Fibroblast of villous mesenchyme (primary cell): ENCODE results near the gene SLC43A3. TPM values are rescaled to one million over a fixed set of nuclear protein-coding genes. Genes with fewer than 3 reads are reported as not detected.

Experiments
- DNase-seq: peaks from one replicate; pipeline ENCODE4 v3.0.0-alpha.2; 2010; ENCODE audit warnings: low read depth
- H3K4me3 ChIP-seq: 2 replicates; pipeline ENCODE4 v1.5.1; 2011; ENCODE audit warnings: low read depth, mild to moderate bottlenecking, low read length
- CTCF ChIP-seq: IDR thresholded peaks from 2 replicates; pipeline ENCODE4 v1.5.1; 2012; ENCODE audit warnings: low read depth, mild to moderate bottlenecking, low read length; ENCODE audit not compliant: insufficient read depth
- total RNA-seq: library from RNA; depleted of rRNA; stranded (reverse); fragments of >200 nt; gene quantifications from 2 replicates; pipeline ENCODE4 v1.2.3, GENCODE V29; 2012

Gene SLC43A3
- 16.4 and 26.3 TPM in 2 replicates for total RNA-seq

DNA sequence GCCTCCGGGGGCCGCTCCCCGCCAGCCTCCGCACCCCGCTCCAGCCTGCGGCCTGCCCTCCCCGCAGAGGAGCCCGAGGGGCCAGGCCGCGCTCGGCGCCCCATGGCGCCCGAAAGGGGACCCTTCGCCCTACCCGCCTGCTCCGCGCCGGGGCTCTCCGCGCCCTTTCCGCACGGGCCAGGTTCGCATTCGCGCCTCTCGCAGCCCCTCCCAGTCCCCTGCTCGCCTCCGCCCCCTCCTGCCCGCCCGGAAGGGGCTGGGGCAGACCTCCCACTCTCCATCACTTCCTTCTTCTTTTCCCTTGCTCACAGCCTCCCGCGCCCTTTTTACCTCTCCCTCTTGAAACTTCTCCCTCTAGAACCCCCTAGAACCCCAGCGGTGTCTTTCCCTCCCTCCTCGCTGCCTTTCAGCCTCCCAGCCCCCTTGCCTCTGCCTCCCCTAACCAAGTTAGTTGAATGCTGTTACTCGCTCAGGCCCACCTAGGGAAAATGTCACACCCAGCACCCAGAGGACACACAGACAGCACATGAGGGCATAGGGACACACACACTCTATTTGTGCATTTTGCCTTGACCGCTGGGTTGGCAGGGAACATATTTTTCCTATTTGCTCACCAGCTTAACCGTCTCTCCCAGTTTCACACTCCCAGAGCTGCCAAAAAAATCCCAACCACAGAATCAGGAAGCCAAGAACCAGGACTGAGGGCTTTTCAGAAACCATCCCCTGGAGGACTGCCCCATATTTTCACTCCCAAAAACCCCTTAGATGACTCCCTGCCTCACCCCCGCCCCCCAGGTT is at the start of gene SLC43A3:
SLC43A3 (minus strand) TSS at position 193 of the 798 bp plus-strand sequence. CDS start 949 bp downstream, outside the sequence.
- peak within 1 kb of the TSS; percentile 53 for H3K4me3 ChIP-seq
- TF ChIP-seq CTCF = no peak
- peak; percentile 86 for DNase-seq

- peak overlapping the region; percentile 44 for H3K4me3 ChIP-seq
- no peak for TF ChIP-seq CTCF
- DNase-seq = no peak
These were observed 49.3 kb upstream of the SLC43A3 start for GRCh38 chr11:57476047-57476756.

DNA sequence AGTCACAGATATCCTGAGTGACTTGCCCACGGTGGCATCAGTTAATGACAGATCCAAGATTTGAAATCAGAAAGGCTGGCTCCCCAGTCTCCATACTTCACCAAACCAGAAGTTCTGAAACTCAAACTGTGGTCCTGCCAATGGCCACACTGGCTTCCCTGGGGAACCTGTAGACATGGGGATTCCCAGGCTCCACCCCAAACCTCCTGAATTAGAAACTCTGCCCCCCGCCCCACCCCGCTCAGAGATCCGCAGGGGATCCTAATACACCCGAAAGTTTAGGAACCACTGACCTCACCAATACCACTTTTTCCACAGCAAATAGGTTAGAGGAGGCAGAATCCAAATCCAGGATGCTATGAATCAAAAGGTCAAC is 48.7 kb upstream of the SLC43A3 start:
- no peak overlapping the region for H3K4me3 ChIP-seq
- TF ChIP-seq CTCF = no peak
- no peak for DNase-seq

DNA sequence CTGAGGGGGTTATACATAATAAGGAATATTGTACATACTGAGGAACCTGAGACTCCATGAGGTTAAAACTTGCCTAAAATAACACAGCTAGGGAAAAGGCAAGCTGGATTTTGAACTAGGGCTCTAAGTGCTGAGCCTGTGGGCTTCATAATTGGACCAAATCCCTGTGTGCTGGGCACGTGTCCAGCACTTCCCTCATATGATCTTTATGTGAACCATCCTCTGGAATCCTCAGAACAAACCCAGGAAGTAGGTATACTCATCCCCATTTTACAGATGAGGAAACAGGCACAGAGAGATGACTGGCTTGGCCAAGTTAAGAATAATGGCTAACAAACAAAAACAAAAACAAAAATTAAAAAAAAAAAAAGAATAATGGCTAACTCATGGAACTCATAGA is 48.3 kb upstream of the SLC43A3 start:
- TF ChIP-seq CTCF = no peak
- no peak overlapping the region for H3K4me3 ChIP-seq
- DNase-seq = no peak

DNA sequence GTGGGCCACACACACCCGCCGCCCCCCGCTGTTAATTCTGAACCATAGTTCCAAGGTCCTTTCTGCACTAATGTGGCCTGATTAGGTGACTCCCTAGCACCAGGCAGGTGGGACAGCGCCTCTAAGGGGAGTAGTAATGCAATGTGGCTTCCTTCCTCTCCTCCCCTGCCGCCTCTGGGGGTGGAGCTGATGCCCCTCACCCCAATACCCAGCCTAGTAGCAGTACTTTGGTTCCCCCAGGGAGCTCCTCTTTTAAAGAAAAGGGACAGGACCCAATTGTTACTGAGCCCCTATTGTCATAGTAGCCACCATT is 47.8 kb upstream of the SLC43A3 start:
- H3K4me3 ChIP-seq = no peak overlapping the region
- no peak for DNase-seq
- TF ChIP-seq CTCF = no peak

- no peak overlapping the region for H3K4me3 ChIP-seq
- no peak for TF ChIP-seq CTCF
- DNase-seq = no peak
These were observed 47.3 kb upstream of the SLC43A3 start for GRCh38 chr11:57474017-57474802.
